Neural cell (in vitro differentiated cells): Measurements from ENCODE around the gene MKRN2. TPM values are rescaled to one million over a fixed set of nuclear protein-coding genes. Genes with fewer than 3 reads are reported as not detected.
"Not testable (repeated sequence)": the region's sequence is repeated elsewhere in the genome, so short reads cannot be mapped to it uniquely, and the experiment has no call there.

ENCODE experiments used
- H2AFZ ChIP-seq: fragments of 200-600, 300-800 bp; sonication (generic), shearing (Covaris generic); 2 replicates; pipeline ENCODE4 v1.6.0; 2014; ENCODE audit warnings: low read depth, mild to moderate bottlenecking, antibody characterized with exemption, low read length, moderate library complexity
- H3F3A ChIP-seq: fragments of 200-600 bp; shearing (Covaris generic); 2 replicates; pipeline ENCODE4 v1.6.1; 2016; ENCODE audit warnings: mild to moderate bottlenecking, moderate library complexity, mixed read lengths, antibody characterized with exemption, low read length; ENCODE audit not compliant: insufficient read depth, poor library complexity, severe bottlenecking
- H3K27ac ChIP-seq: fragments of 200-600, 300-800 bp; sonication (generic), shearing (Covaris generic); 2 replicates; pipeline ENCODE4 v1.5.1; 2014; ENCODE audit warnings: mild to moderate bottlenecking, low read length, moderate library complexity
- H3K27me3 ChIP-seq: fragments of 300-800, 200-600 bp; sonication (generic), shearing (Covaris generic); 2 replicates; pipeline ENCODE4 v1.6.0; 2014; ENCODE audit warnings: mild to moderate bottlenecking, low read depth, low read length, moderate library complexity; ENCODE audit not compliant: insufficient read depth
- H3K36me3 ChIP-seq: fragments of 300-800, 200-600 bp; sonication (generic), shearing (Covaris generic); 2 replicates; pipeline ENCODE4 v1.5.1; 2014; ENCODE audit warnings: mild to moderate bottlenecking, antibody characterized with exemption, low read length, moderate library complexity; ENCODE audit not compliant: insufficient read depth
- H3K4me2 ChIP-seq: fragments of 300-800, 200-600 bp; sonication (generic), shearing (Covaris generic); 2 replicates; pipeline ENCODE4 v1.6.0; 2014; ENCODE audit warnings: mild to moderate bottlenecking, low read length
- H3K4me3 ChIP-seq: fragments of 300-800, 200-600 bp; sonication (generic), shearing (Covaris generic); 2 replicates; pipeline ENCODE4 v1.5.1; 2014; ENCODE audit warnings: mild to moderate bottlenecking, low read length, moderate library complexity
- H3K79me2 ChIP-seq: fragments of 200-600 bp; shearing (Covaris generic); replicated peaks from 2 replicates; pipeline ENCODE4 v1.6.0; 2014; ENCODE audit warnings: mild to moderate bottlenecking, low read length, moderate library complexity; ENCODE audit not compliant: insufficient read depth
- H3K9ac ChIP-seq: fragments of 300-800, 200-600 bp; sonication (generic), shearing (Covaris generic); 2 replicates; pipeline ENCODE4 v1.6.1; 2016; ENCODE audit warnings: mild to moderate bottlenecking, low read length, mixed read lengths
- H3K9me2 ChIP-seq: fragments of 200-600 bp; shearing (Covaris generic); 2 replicates; pipeline ENCODE4 v1.6.1; 2016; ENCODE audit warnings: mild to moderate bottlenecking, low read length, mixed read lengths; ENCODE audit not compliant: insufficient read depth
- H3K9me3 ChIP-seq: fragments of 200-600, 300-800 bp; sonication (generic), shearing (Covaris generic); 2 replicates; pipeline ENCODE4 v1.6.1; 2016; ENCODE audit warnings: mild to moderate bottlenecking, mixed run types, low read length, moderate library complexity, mixed read lengths
- H4K20me1 ChIP-seq: fragments of 200-600 bp; shearing (Covaris generic); 2 replicates; pipeline ENCODE4 v1.6.1; 2016; ENCODE audit warnings: mild to moderate bottlenecking, mixed run types; ENCODE audit not compliant: insufficient read depth
- EP300 ChIP-seq: fragments of 450-650 bp; conservative IDR thresholded peaks from 2 replicates; pipeline ENCODE4 v1.6.1; 2014; ENCODE audit warnings: antibody characterized with exemption, mild to moderate bottlenecking, moderate library complexity; ENCODE audit not compliant: poor library complexity, severe bottlenecking
- RAD21 ChIP-seq: fragments of 450-650 bp; conservative IDR thresholded peaks from 2 replicates; pipeline ENCODE4 v1.6.1; 2014; ENCODE audit warnings: antibody characterized with exemption, mild to moderate bottlenecking, moderate library complexity
- SMC3 ChIP-seq: fragments of 450-650 bp; conservative IDR thresholded peaks from 2 replicates; pipeline ENCODE4 v1.6.1; 2014; ENCODE audit warnings: antibody characterized with exemption, mild to moderate bottlenecking, moderate library complexity; ENCODE audit not compliant: poor library complexity
- TAF1 ChIP-seq: IDR thresholded peaks from 2 replicates; pipeline ENCODE4 v1.6.1; 2012; ENCODE audit warnings: low read depth
- polyA plus RNA-seq: library from polyadenylated mRNA; depleted of rRNA; stranded (reverse); fragments of >200 nt; gene quantifications from 2 replicates; pipeline ENCODE4 v1.2.3, GENCODE V29; 2014
- TF ChIP-seq, protein P1 (sequence below): IDR thresholded peaks from 2 replicates; pipeline ENCODE4 v1.6.1; 2012; ENCODE audit warnings: borderline replicate concordance
- TF ChIP-seq, protein P2 (sequence below): fragments of 450-650 bp; IDR thresholded peaks from 2 replicates; pipeline ENCODE4 v1.5.1; 2014; ENCODE audit warnings: antibody characterized with exemption, mild to moderate bottlenecking, moderate library complexity; ENCODE audit not compliant: poor library complexity, severe bottlenecking

Gene MKRN2
- polyA plus RNA-seq, 1 donor from 2014 or later: 47.6 TPM

DNA sequence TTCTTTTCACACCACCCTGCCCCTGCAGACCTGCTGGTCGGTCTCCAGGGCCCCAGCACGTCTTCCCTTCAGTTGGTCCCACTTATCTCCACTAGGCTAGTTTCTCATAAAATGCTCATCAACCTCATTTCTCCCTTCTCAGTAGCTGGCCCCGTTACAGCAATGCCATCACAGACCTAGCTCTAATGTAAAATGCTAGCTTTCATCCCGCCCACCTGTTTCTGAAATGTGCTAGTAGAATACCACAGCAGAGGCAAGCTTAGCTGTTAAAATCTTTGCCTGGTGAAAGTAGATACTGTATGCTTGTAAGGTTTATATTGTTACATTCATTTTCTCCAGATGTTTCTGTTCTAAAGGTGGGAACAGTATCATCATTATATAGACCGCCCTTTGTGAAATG is 24.7 kb upstream of the MKRN2 start:
- no peak for TF ChIP-seq SMC3
- Histone ChIP-seq H2AFZ (no peak overlapping the region), H3K9me2 (no peaks in the 10 kb centered on the region), H3K36me3 (no peaks in the 10 kb centered on the region), H3K9me3 (no peaks in the 10 kb centered on the region), H3K4me3 (no peak overlapping the region), H3K79me2 (no peaks in the 10 kb centered on the region), H3F3A (no peaks in the 10 kb centered on the region), H3K27me3 (no peaks in the 10 kb centered on the region), H3K9ac (no peak overlapping the region), H3K4me2 (no peak overlapping the region), H3K27ac (no peak overlapping the region), H4K20me1 (no peaks in the 10 kb centered on the region)

DNA sequence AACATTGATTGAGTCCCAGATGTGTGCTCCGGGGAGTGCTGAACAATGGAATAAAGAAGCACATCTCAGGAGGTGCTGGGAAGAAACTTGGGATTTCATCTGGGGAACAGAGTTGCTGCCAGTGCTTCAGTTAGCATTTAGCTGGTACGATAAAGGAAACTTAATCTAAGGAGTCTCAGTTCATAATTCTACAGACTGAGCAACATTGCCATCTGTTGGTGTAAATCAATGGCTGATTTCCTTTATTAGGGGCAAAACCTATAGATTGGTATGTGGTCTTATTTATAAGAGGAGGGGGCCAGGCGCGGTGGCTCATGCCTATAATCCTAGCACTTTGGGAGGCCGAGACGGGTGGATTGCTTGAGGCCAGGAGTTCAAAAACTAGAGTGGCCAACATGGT is 20.5 kb upstream of the MKRN2 start:
- no peak overlapping the region for H3K4me3 ChIP-seq
- no peaks in the 10 kb centered on the region for H3K27me3 ChIP-seq
- H3K9ac ChIP-seq: no peak overlapping the region
- H3K9me3 ChIP-seq: no peaks in the 10 kb centered on the region
- H3F3A ChIP-seq: no peaks in the 10 kb centered on the region
- TF ChIP-seq EP300 (no peak), RAD21 (peak; percentile 9)
- TF ChIP-seq, protein P1, sequence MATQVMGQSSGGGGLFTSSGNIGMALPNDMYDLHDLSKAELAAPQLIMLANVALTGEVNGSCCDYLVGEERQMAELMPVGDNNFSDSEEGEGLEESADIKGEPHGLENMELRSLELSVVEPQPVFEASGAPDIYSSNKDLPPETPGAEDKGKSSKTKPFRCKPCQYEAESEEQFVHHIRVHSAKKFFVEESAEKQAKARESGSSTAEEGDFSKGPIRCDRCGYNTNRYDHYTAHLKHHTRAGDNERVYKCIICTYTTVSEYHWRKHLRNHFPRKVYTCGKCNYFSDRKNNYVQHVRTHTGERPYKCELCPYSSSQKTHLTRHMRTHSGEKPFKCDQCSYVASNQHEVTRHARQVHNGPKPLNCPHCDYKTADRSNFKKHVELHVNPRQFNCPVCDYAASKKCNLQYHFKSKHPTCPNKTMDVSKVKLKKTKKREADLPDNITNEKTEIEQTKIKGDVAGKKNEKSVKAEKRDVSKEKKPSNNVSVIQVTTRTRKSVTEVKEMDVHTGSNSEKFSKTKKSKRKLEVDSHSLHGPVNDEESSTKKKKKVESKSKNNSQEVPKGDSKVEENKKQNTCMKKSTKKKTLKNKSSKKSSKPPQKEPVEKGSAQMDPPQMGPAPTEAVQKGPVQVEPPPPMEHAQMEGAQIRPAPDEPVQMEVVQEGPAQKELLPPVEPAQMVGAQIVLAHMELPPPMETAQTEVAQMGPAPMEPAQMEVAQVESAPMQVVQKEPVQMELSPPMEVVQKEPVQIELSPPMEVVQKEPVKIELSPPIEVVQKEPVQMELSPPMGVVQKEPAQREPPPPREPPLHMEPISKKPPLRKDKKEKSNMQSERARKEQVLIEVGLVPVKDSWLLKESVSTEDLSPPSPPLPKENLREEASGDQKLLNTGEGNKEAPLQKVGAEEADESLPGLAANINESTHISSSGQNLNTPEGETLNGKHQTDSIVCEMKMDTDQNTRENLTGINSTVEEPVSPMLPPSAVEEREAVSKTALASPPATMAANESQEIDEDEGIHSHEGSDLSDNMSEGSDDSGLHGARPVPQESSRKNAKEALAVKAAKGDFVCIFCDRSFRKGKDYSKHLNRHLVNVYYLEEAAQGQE: no peak
- TF ChIP-seq, protein P2, sequence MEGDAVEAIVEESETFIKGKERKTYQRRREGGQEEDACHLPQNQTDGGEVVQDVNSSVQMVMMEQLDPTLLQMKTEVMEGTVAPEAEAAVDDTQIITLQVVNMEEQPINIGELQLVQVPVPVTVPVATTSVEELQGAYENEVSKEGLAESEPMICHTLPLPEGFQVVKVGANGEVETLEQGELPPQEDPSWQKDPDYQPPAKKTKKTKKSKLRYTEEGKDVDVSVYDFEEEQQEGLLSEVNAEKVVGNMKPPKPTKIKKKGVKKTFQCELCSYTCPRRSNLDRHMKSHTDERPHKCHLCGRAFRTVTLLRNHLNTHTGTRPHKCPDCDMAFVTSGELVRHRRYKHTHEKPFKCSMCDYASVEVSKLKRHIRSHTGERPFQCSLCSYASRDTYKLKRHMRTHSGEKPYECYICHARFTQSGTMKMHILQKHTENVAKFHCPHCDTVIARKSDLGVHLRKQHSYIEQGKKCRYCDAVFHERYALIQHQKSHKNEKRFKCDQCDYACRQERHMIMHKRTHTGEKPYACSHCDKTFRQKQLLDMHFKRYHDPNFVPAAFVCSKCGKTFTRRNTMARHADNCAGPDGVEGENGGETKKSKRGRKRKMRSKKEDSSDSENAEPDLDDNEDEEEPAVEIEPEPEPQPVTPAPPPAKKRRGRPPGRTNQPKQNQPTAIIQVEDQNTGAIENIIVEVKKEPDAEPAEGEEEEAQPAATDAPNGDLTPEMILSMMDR: no peak
- no peak overlapping the region for H3K4me2 ChIP-seq
- no peak overlapping the region for H3K27ac ChIP-seq
- no peaks in the 10 kb centered on the region for H3K79me2 ChIP-seq
- H3K36me3 ChIP-seq: no peaks in the 10 kb centered on the region
- no peak overlapping the region for H2AFZ ChIP-seq
- H4K20me1 ChIP-seq: no peaks in the 10 kb centered on the region
- no peaks in the 10 kb centered on the region for H3K9me2 ChIP-seq

DNA sequence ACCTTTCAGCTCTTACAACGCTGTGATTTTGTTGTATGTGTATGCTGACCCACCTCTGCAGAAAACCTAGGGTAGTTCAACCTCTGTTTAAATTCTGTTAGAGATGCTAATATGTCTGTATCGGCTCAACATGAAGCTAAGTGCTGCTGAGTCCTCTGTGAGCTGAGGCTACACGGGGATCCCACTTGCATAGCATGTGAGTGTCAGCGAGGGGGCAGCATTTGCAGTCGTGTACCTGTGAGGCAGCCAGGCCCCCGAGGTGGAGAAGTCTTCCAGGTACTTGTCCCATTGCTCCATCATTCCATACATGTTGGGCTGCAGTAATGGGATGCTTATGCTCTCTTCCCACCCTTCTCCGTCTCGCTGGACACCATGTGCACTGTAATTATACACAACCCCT is 15.3 kb upstream of the MKRN2 start:
- no peaks in the 10 kb centered on the region for H3K9me3 ChIP-seq
- no peak overlapping the region for H3K9ac ChIP-seq
- no peaks in the 10 kb centered on the region for H3K36me3 ChIP-seq
- TF ChIP-seq, protein P2: peak; percentile 10
- TF ChIP-seq TAF1: no peak
- H4K20me1 ChIP-seq: no peaks in the 10 kb centered on the region
- H3F3A ChIP-seq: no peaks in the 10 kb centered on the region
- H3K79me2 ChIP-seq: no peaks in the 10 kb centered on the region
- no peak overlapping the region for H2AFZ ChIP-seq
- H3K4me3 ChIP-seq: no peak overlapping the region
- no peaks in the 10 kb centered on the region for H3K27me3 ChIP-seq
- no peak overlapping the region for H3K4me2 ChIP-seq
- no peaks in the 10 kb centered on the region for H3K9me2 ChIP-seq
- H3K27ac ChIP-seq: no peak overlapping the region

DNA sequence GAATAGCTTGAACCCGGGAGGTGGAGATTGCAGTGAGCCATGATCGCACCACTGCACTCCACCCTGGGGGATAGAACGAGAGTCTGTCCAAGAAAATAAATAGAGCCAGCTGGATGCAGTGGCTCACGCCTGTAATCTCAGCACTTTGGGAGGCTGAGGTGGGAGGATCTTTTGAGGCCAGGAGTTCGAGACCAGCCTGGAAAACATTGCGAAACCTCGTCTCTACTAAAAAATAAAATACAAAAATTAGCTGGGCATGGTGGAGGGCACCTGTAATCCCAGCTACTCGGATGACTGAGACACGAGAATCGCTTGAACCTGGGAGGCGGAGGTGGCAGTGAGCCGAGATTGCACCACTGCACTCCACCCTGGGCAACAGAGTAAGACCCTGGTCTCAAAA is 13.4 kb upstream of the MKRN2 start:
- H3K9me3 ChIP-seq, H4K20me1 ChIP-seq, H3K4me2 ChIP-seq, H3F3A ChIP-seq, H3K27me3 ChIP-seq, H3K79me2 ChIP-seq, H3K4me3 ChIP-seq, H3K36me3 ChIP-seq, H3K9me2 ChIP-seq, H3K27ac ChIP-seq, H3K9ac ChIP-seq, H2AFZ ChIP-seq: not testable (repeated sequence)
